NK-92 (cell line): ENCODE measurements around the gene CDKAL1.

ENCODE experiments used
- DNase-seq: peaks from one replicate; lab custom pipeline; 2025; ENCODE audit not compliant: unreplicated experiment; lab: John Stamatoyannopoulos, UW

Gene CDKAL1

GRCh38 chr6:20998748-20999448 lies 464.6 kb downstream of the CDKAL1 start:
- DNase-seq: no peak

GRCh38 chr6:21000331-21000801 lies 466.1 kb downstream of the CDKAL1 start:
- DNase-seq: no peak

GRCh38 chr6:21001736-21002135 lies 467.5 kb downstream of the CDKAL1 start:
- DNase-seq: no peak

- DNase-seq: no peak
Measured at GRCh38 chr6:21003780-21004541, 469.7 kb downstream of the CDKAL1 start.

- DNase-seq: no peak
Measured at GRCh38 chr6:21005816-21006570, 471.7 kb downstream of the CDKAL1 start.

GRCh38 chr6:21019614-21020013 lies 485.4 kb downstream of the CDKAL1 start:
- DNase-seq: no peak

- DNase-seq: no peak
Measured at GRCh38 chr6:21022343-21023107, 488.3 kb downstream of the CDKAL1 start.

- no peak for DNase-seq
Measured at GRCh38 chr6:21023210-21023609, 489.0 kb downstream of the CDKAL1 start.

- DNase-seq: no peak
Measured at GRCh38 chr6:21024616-21025015, 490.4 kb downstream of the CDKAL1 start.

GRCh38 chr6:21026576-21027273 lies 492.5 kb downstream of the CDKAL1 start:
- DNase-seq: no peak

- no peak for DNase-seq
Measured at GRCh38 chr6:21027507-21027906, 493.2 kb downstream of the CDKAL1 start.

GRCh38 chr6:21031182-21031581 lies 496.9 kb downstream of the CDKAL1 start:
- no peak for DNase-seq

- no peak for DNase-seq
Measured at GRCh38 chr6:21033084-21033483, 498.8 kb downstream of the CDKAL1 start.

- DNase-seq: no peak
Measured at GRCh38 chr6:21033575-21034026, 499.3 kb downstream of the CDKAL1 start.

GRCh38 chr6:21034345-21034744 lies 500.1 kb downstream of the CDKAL1 start:
- DNase-seq: no peak

- no peak for DNase-seq
Measured at GRCh38 chr6:21037453-21037852, 503.2 kb downstream of the CDKAL1 start.

GRCh38 chr6:21039926-21040325 lies 505.7 kb downstream of the CDKAL1 start:
- no peak for DNase-seq

GRCh38 chr6:21045135-21045700 lies 511.0 kb downstream of the CDKAL1 start:
- no peak for DNase-seq

GRCh38 chr6:21046276-21046675 lies 512.0 kb downstream of the CDKAL1 start:
- DNase-seq: no peak

GRCh38 chr6:21048047-21048446 lies 513.8 kb downstream of the CDKAL1 start:
- DNase-seq: no peak
